Rectal smooth muscle tissue (tissue), 1 donor: ENCODE results near the gene CNTFR.

Source experiments
- H3K27ac ChIP-seq: one replicate; pipeline ENCODE4 v1.7.0; 2013; ENCODE audit warnings: low read depth, low read length, inconsistent platforms
- H3K27me3 ChIP-seq: one replicate; pipeline ENCODE4 v1.7.0; 2013; ENCODE audit warnings: low read length; ENCODE audit not compliant: control insufficient read depth, insufficient read depth
- H3K36me3 ChIP-seq: one replicate; pipeline ENCODE4 v1.7.0; 2013; ENCODE audit warnings: low read length; ENCODE audit not compliant: control insufficient read depth, insufficient read depth
- H3K4me1 ChIP-seq: one replicate; pipeline ENCODE4 v1.7.0; 2013; ENCODE audit warnings: low read length; ENCODE audit not compliant: control insufficient read depth, insufficient read depth
- H3K4me3 ChIP-seq: one replicate; pipeline ENCODE4 v1.7.0; 2013; ENCODE audit warnings: low read length
- H3K9ac ChIP-seq: one replicate; pipeline ENCODE4 v1.7.0; 2013; ENCODE audit warnings: low read length

The CNTFR gene

GRCh38 chr9:34579104-34579807 lies 10.3 kb downstream of the CNTFR start:
- H3K36me3 ChIP-seq, result no peaks in the 10 kb centered on the region
- no peak overlapping the region for H3K9ac ChIP-seq
- H3K4me1 ChIP-seq, result peaks cover 3% of the 10 kb centered on the region
- H3K4me3 ChIP-seq, result no peak overlapping the region
- no peak overlapping the region for H3K27ac ChIP-seq
- peaks cover 32% of the 10 kb centered on the region for H3K27me3 ChIP-seq

- Histone ChIP-seq H3K4me3 (no peak overlapping the region), H3K36me3 (no peaks in the 10 kb centered on the region), H3K4me1 (peaks cover 3% of the 10 kb centered on the region), H3K27me3 (peaks cover 32% of the 10 kb centered on the region), H3K27ac (no peak overlapping the region), H3K9ac (no peak overlapping the region)
These were observed 11.1 kb downstream of the CNTFR start for GRCh38 chr9:34578241-34579103.

GRCh38 chr9:34577400-34578240 lies 11.9 kb downstream of the CNTFR start:
- H3K36me3 ChIP-seq, result no peaks in the 10 kb centered on the region
- no peak overlapping the region for H3K4me3 ChIP-seq
- peaks cover 33% of the 10 kb centered on the region for H3K27me3 ChIP-seq
- peaks cover 3% of the 10 kb centered on the region for H3K4me1 ChIP-seq
- H3K9ac ChIP-seq, result no peak overlapping the region
- no peak overlapping the region for H3K27ac ChIP-seq

- Histone ChIP-seq H3K4me3 (no peak overlapping the region), H3K36me3 (no peaks in the 10 kb centered on the region), H3K4me1 (peaks cover 3% of the 10 kb centered on the region), H3K9ac (no peak overlapping the region), H3K27ac (no peak overlapping the region), H3K27me3 (peaks cover 33% of the 10 kb centered on the region)
These were observed 12.7 kb downstream of the CNTFR start for GRCh38 chr9:34576597-34577399.

- Histone ChIP-seq H3K4me3 (no peak overlapping the region), H3K36me3 (no peaks in the 10 kb centered on the region), H3K9ac (no peak overlapping the region), H3K27ac (no peak overlapping the region), H3K27me3 (peaks cover 31% of the 10 kb centered on the region), H3K4me1 (peaks cover 3% of the 10 kb centered on the region)
These were observed 13.5 kb downstream of the CNTFR start for GRCh38 chr9:34575862-34576596.

- H3K9ac ChIP-seq, result no peak overlapping the region
- no peaks in the 10 kb centered on the region for H3K36me3 ChIP-seq
- no peak overlapping the region for H3K4me3 ChIP-seq
- H3K27me3 ChIP-seq, result peaks cover 28% of the 10 kb centered on the region
- no peak overlapping the region for H3K27ac ChIP-seq
- H3K4me1 ChIP-seq, result peaks cover 3% of the 10 kb centered on the region
These were observed 14.3 kb downstream of the CNTFR start for GRCh38 chr9:34575241-34575640.

GRCh38 chr9:34574571-34574970 lies 15.0 kb downstream of the CNTFR start:
- Histone ChIP-seq H3K9ac (no peak overlapping the region), H3K4me1 (peaks cover 3% of the 10 kb centered on the region), H3K4me3 (no peak overlapping the region), H3K27me3 (peaks cover 21% of the 10 kb centered on the region), H3K27ac (no peak overlapping the region), H3K36me3 (no peaks in the 10 kb centered on the region)

GRCh38 chr9:34573599-34574325 lies 15.8 kb downstream of the CNTFR start:
- H3K9ac ChIP-seq, result no peak overlapping the region
- H3K4me3 ChIP-seq, result no peak overlapping the region
- H3K4me1 ChIP-seq, result peaks cover 3% of the 10 kb centered on the region
- peaks cover 18% of the 10 kb centered on the region for H3K27me3 ChIP-seq
- H3K36me3 ChIP-seq, result no peaks in the 10 kb centered on the region
- H3K27ac ChIP-seq, result no peak overlapping the region

GRCh38 chr9:34572628-34573027 lies 16.9 kb downstream of the CNTFR start:
- H3K36me3 ChIP-seq, result no peaks in the 10 kb centered on the region
- H3K4me1 ChIP-seq, result no peaks in the 10 kb centered on the region

GRCh38 chr9:34572092-34572491 lies 17.4 kb downstream of the CNTFR start:
- no peak overlapping the region for H3K9ac ChIP-seq
- no peaks in the 10 kb centered on the region for H3K4me1 ChIP-seq
- H3K4me3 ChIP-seq, result no peak overlapping the region
- H3K36me3 ChIP-seq, result no peaks in the 10 kb centered on the region
- H3K27me3 ChIP-seq, result peaks cover 6% of the 10 kb centered on the region
- no peak overlapping the region for H3K27ac ChIP-seq

More at GRCh38 chr9:34572628-34573027, 16.9 kb downstream of the CNTFR start:
- H3K4me3 ChIP-seq, result no peak overlapping the region
- H3K9ac ChIP-seq, result no peak overlapping the region
- H3K27me3 ChIP-seq, result peaks cover 11% of the 10 kb centered on the region
- no peak overlapping the region for H3K27ac ChIP-seq

GRCh38 chr9:34571481-34571810 lies 18.1 kb downstream of the CNTFR start:
- Histone ChIP-seq H3K36me3 (no peaks in the 10 kb centered on the region), H3K27me3 (peaks cover 2% of the 10 kb centered on the region), H3K9ac (no peak overlapping the region), H3K27ac (no peak overlapping the region), H3K4me1 (no peaks in the 10 kb centered on the region), H3K4me3 (no peak overlapping the region)
